Heart left ventricle (tissue), 13 donors: ENCODE results near the gene LOXL4.

Source experiments
- POLR2A ChIP-seq, 2 donors: fragments of 450-650 bp; IDR thresholded peaks; one replicate each; pipeline ENCODE4 v1.6.1; 2017; ENCODE audit warnings: antibody characterized with exemption in 2 of 2, mild to moderate bottlenecking in 2 of 2, moderate library complexity in 2 of 2
- TF ChIP-seq, protein P1 (sequence below), 12 donors: fragments of 200-600 bp; sonication (generic) in 4 of 12; IDR thresholded peaks; one replicate each; pipeline versions ENCODE4 v1.5.0 to v1.8.0; 2018 to 2022; ENCODE audit warnings: antibody characterized with exemption in 12 of 12, mild to moderate bottlenecking in 5 of 12
- donor health status: ischemic (EF 13 %, LVEDD 7.1; RV severe dilation, severe dysfunction).
- donor health status: DM: no; HTN: yes; CAD: no.
- donor health status: DM: no; HTN: no; CAD: no.
- donor health status: ischemic (EF 25% LVEDD 6.9; RV normal size, moderate dysfunction).
- donor health status: ischemic (EF 25% LVEDD 5.7; RV mildly dilated, moderate dysfunction).
- donor health status: ischemic (EF 35%, LVEDD 5.7; RV mildly dilated, moderate dysfunction).
- donor health status: nonischemic (EF 11% LVEDD 7.7; RV severe dilation, severe dysfunction).
- donor health status: DM: yes; HTN: yes; CAD: no.
- donor health status: PGD.
- donor health status: ischemic (EF 29% LVEDD 5.4; RV normal size, mild dysfunction).
- donor health status: nonischemic (EF 23%, LVEDD 6.1; RV moderate dilation, normal function).

GRCh38 chr10:98251399-98251798, 16.6 kb downstream of the LOXL4 start:
- TF ChIP-seq, protein P1, sequence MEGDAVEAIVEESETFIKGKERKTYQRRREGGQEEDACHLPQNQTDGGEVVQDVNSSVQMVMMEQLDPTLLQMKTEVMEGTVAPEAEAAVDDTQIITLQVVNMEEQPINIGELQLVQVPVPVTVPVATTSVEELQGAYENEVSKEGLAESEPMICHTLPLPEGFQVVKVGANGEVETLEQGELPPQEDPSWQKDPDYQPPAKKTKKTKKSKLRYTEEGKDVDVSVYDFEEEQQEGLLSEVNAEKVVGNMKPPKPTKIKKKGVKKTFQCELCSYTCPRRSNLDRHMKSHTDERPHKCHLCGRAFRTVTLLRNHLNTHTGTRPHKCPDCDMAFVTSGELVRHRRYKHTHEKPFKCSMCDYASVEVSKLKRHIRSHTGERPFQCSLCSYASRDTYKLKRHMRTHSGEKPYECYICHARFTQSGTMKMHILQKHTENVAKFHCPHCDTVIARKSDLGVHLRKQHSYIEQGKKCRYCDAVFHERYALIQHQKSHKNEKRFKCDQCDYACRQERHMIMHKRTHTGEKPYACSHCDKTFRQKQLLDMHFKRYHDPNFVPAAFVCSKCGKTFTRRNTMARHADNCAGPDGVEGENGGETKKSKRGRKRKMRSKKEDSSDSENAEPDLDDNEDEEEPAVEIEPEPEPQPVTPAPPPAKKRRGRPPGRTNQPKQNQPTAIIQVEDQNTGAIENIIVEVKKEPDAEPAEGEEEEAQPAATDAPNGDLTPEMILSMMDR (IDR thresholded peaks at IDR 0.05), result no peak
- no peak for TF ChIP-seq POLR2A (IDR thresholded peaks at IDR 0.05)
